MM.1S (cell line): ENCODE results near the gene REN.

Source experiments
- DNase-seq: peaks from one replicate; pipeline ENCODE4 v3.0.0-alpha.2; 2015
- H2AFZ ChIP-seq: fragments of 300-600 bp; sonication (generic); 2 replicates; pipeline ENCODE4 v1.6.0; 2016; ENCODE audit warnings: antibody characterized with exemption, low read length
- H3F3A ChIP-seq: fragments of 300-600 bp; sonication (generic); 2 replicates; pipeline ENCODE4 v1.6.1; 2016; ENCODE audit warnings: mild to moderate bottlenecking, antibody characterized with exemption, low read length, moderate library complexity, mixed read lengths; ENCODE audit not compliant: insufficient read depth
- H3K27ac ChIP-seq: fragments of 300-600 bp; sonication (generic); 2 replicates; pipeline ENCODE4 v1.5.1; 2016; ENCODE audit warnings: mild to moderate bottlenecking, low read length
- H3K27me3 ChIP-seq: fragments of 300-600 bp; sonication (generic); replicated peaks from 2 replicates; pipeline ENCODE4 v1.6.0; 2016; ENCODE audit warnings: low read length; ENCODE audit not compliant: insufficient read depth
- H3K36me3 ChIP-seq: fragments of 300-600 bp; sonication (generic); replicated peaks from 2 replicates; pipeline ENCODE4 v1.6.1; 2016; ENCODE audit warnings: mild to moderate bottlenecking, low read length, mixed read lengths; ENCODE audit not compliant: insufficient read depth
- H3K4me1 ChIP-seq: fragments of 300-600 bp; sonication (generic); 2 replicates; pipeline ENCODE4 v1.6.1; 2016; ENCODE audit warnings: low read length, mixed read lengths
- H3K4me2 ChIP-seq: fragments of 300-600 bp; sonication (generic); 2 replicates; pipeline ENCODE4 v1.6.0; 2016; ENCODE audit warnings: low read depth, low read length
- H3K4me3 ChIP-seq: fragments of 300-600 bp; sonication (generic); 2 replicates; pipeline ENCODE4 v1.5.1; 2016; ENCODE audit warnings: low read length, mixed read lengths
- H3K79me2 ChIP-seq: fragments of 300-600 bp; sonication (generic); 2 replicates; pipeline ENCODE4 v1.6.1; 2016; ENCODE audit warnings: mixed run types, low read length, mixed read lengths
- H3K9ac ChIP-seq: fragments of 300-600 bp; sonication (generic); 2 replicates; pipeline ENCODE4 v1.6.1; 2016; ENCODE audit warnings: low read length, mixed read lengths
- H3K9me2 ChIP-seq: fragments of 300-600 bp; sonication (generic); replicated peaks from 2 replicates; pipeline ENCODE4 v1.6.1; 2016; ENCODE audit warnings: mild to moderate bottlenecking, low read length, mixed read lengths; ENCODE audit not compliant: insufficient read depth
- H3K9me3 ChIP-seq: fragments of 300-600 bp; sonication (generic); replicated peaks from 2 replicates; pipeline ENCODE4 v1.6.1; 2016; ENCODE audit warnings: mild to moderate bottlenecking, low read length, mixed read lengths; ENCODE audit not compliant: insufficient read depth
- H4K20me1 ChIP-seq: fragments of 300-600 bp; sonication (generic); 2 replicates; pipeline ENCODE4 v1.6.1; 2016; ENCODE audit warnings: mild to moderate bottlenecking, low read length, moderate library complexity, mixed read lengths; ENCODE audit not compliant: insufficient read depth
- CTCF ChIP-seq: fragments of 300-600 bp; sonication (generic); IDR thresholded peaks from 2 replicates; pipeline ENCODE4 v1.5.1; 2016; ENCODE audit warnings: antibody characterized with exemption, low read length, mixed read lengths
- EZH2 ChIP-seq: fragments of 300-600 bp; sonication (generic); optimal IDR thresholded peaks from 2 replicates; pipeline ENCODE3; 2017; ENCODE audit warnings: low read depth, mild to moderate bottlenecking, antibody characterized with exemption, low read length, mixed read lengths
- EZH2phosphoT487 ChIP-seq: fragments of 300-600 bp; sonication (generic); IDR thresholded peaks from 2 replicates; pipeline ENCODE4 v1.6.1; 2018; ENCODE audit warnings: antibody characterized with exemption, low read length

Gene REN

GRCh38 chr1:204146965-204147364 is 19.2 kb downstream of the REN start:
- Histone ChIP-seq H3F3A (no peaks in the 10 kb centered on the region), H4K20me1 (no peaks in the 10 kb centered on the region), H3K9me3 (no peaks in the 10 kb centered on the region), H3K9me2 (no peaks in the 10 kb centered on the region), H3K27ac (no peak overlapping the region), H3K36me3 (no peaks in the 10 kb centered on the region), H3K4me1 (no peaks in the 10 kb centered on the region), H3K9ac (no peak overlapping the region), H2AFZ (no peak overlapping the region), H3K27me3 (peaks cover 19% of the 10 kb centered on the region; the same call in 1 of the 2 replicates), H3K4me2 (no peak overlapping the region), H3K79me2 (no peaks in the 10 kb centered on the region), H3K4me3 (no peak overlapping the region)
- no peak for TF ChIP-seq CTCF
- no peak for TF ChIP-seq EZH2phosphoT487
- no peak for TF ChIP-seq EZH2
- no peak for DNase-seq

- TF ChIP-seq EZH2 (no peak), CTCF (no peak), EZH2phosphoT487 (no peak)
- Histone ChIP-seq H3K27ac (no peak overlapping the region), H3K4me2 (no peak overlapping the region)
Measured at GRCh38 chr1:204146309-204146708, 19.8 kb downstream of the REN start.

GRCh38 chr1:204145033-204145504 is 21.1 kb downstream of the REN start:
- TF ChIP-seq EZH2phosphoT487, result no peak
- no peak for TF ChIP-seq CTCF
- Histone ChIP-seq H3K9me2 (no peaks in the 10 kb centered on the region), H4K20me1 (no peaks in the 10 kb centered on the region), H3K9ac (no peak overlapping the region), H3K9me3 (no peaks in the 10 kb centered on the region), H3K4me1 (no peaks in the 10 kb centered on the region), H3K79me2 (no peaks in the 10 kb centered on the region), H3K27ac (no peak overlapping the region), H3K27me3 (peaks cover 22% of the 10 kb centered on the region), H3K4me3 (no peak overlapping the region), H2AFZ (no peak overlapping the region), H3K4me2 (no peak overlapping the region), H3F3A (no peaks in the 10 kb centered on the region), H3K36me3 (no peaks in the 10 kb centered on the region)
- no peak for DNase-seq

More at GRCh38 chr1:204146309-204146708, 19.8 kb downstream of the REN start:
- Histone ChIP-seq H3K27me3 (peaks cover 21% of the 10 kb centered on the region), H3K4me1 (no peaks in the 10 kb centered on the region), H4K20me1 (no peaks in the 10 kb centered on the region), H3K79me2 (no peaks in the 10 kb centered on the region), H2AFZ (no peak overlapping the region), H3K36me3 (no peaks in the 10 kb centered on the region), H3K4me3 (no peak overlapping the region), H3K9ac (no peak overlapping the region), H3F3A (no peaks in the 10 kb centered on the region), H3K9me3 (no peaks in the 10 kb centered on the region), H3K9me2 (no peaks in the 10 kb centered on the region)
- no peak for DNase-seq
